GM13976 (cell line): Measurements from ENCODE around the gene STOM.

Experiments used
- DNase-seq: peaks from one replicate; pipeline ENCODE4 v3.0.0; 2012; ENCODE audit warnings: low spot score
- in situ Hi-C: fragments of 300-500 bp; cut with MboI; formaldehyde crosslinking; loops from one replicate; pipeline ENCODE4 v1.12.0; 2022; ENCODE audit warnings: low sequenced_read_pairs, mixed read lengths, inconsistent platforms; ENCODE audit not compliant: unreplicated experiment
- TF ChIP-seq, protein P1 (sequence below): IDR thresholded peaks from 2 replicates; pipeline ENCODE4 v1.5.1; 2012; ENCODE audit warnings: borderline replicate concordance, mild to moderate bottlenecking; ENCODE audit not compliant: insufficient read depth; ENCODE audit errors: extremely low read depth, missing control alignments, control extremely low read depth

STOM gene

GRCh38 chr9:121386442-121387175, 16.6 kb upstream of the STOM start:
- TF ChIP-seq, protein P1, sequence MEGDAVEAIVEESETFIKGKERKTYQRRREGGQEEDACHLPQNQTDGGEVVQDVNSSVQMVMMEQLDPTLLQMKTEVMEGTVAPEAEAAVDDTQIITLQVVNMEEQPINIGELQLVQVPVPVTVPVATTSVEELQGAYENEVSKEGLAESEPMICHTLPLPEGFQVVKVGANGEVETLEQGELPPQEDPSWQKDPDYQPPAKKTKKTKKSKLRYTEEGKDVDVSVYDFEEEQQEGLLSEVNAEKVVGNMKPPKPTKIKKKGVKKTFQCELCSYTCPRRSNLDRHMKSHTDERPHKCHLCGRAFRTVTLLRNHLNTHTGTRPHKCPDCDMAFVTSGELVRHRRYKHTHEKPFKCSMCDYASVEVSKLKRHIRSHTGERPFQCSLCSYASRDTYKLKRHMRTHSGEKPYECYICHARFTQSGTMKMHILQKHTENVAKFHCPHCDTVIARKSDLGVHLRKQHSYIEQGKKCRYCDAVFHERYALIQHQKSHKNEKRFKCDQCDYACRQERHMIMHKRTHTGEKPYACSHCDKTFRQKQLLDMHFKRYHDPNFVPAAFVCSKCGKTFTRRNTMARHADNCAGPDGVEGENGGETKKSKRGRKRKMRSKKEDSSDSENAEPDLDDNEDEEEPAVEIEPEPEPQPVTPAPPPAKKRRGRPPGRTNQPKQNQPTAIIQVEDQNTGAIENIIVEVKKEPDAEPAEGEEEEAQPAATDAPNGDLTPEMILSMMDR = no peak
- DNase-seq = no peak
- in situ Hi-C loops = loop anchor here (25.0 kb wide), 1 partner anchor 624 kb away; no protein-coding TSS in a partner anchor

DNA sequence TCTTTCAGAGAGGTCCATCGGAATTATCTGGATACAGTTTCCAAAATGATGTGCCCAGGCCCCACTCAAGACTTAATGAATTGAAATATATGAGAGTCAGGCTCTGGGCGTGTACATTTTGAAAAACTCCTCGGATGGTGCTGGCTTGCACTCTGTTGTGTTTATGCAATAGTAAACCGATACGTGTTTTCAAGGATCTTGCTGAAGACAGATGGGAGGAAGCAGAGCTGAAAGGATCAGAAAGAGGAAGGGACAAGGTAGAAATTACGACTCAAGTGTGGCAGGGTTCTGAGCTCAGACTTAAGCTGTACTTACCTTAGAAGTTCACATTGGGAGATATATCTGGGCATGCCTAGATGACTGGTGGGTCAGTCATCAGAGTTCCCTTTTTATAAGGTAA, 13.7 kb upstream of the STOM start:
- in situ Hi-C loops = loop anchor here (25.0 kb wide), 1 partner anchor 621 kb away; no protein-coding TSS in a partner anchor
- TF ChIP-seq, protein P1 = no peak
- no peak for DNase-seq

DNA sequence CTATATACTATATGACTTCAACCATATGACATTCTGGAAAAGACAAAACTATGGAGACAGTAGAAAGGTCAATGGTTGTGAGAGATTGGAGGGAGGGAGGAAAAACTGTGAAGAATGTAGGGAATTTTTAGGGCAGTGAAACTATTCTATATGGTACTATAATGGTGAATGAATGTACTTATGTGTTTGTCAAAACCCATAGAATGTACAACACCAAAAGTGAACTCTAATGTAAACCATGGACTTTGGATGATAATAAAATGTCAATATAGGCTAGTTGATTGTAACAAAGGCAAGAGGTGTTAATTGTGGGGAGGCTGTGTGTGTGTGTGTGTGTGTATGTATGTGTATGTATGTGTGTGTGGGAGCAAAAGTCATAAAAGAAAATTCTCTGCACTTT, 10.8 kb upstream of the STOM start:
- DNase-seq = no peak
- in situ Hi-C loops = loop anchor here (25.0 kb wide), 1 partner anchor 619 kb away; no protein-coding TSS in a partner anchor
- TF ChIP-seq, protein P1 = no peak

- in situ Hi-C loops = loop anchor here (10.0 to 25.0 kb wide), 2 partner anchors 52 to 614 kb away; no protein-coding TSS in a partner anchor
- DNase-seq = no peak
- TF ChIP-seq, protein P1 = no peak
Measured at GRCh38 chr9:121376214-121376830, 6.3 kb upstream of the STOM start.

- TF ChIP-seq, protein P1 = no peak
- in situ Hi-C loops = loop anchor here (10.0 kb wide), 1 partner anchor 48 kb away; no protein-coding TSS in a partner anchor
- DNase-seq = no peak
Measured at GRCh38 chr9:121373011-121373729, 3.1 kb upstream of the STOM start.
